GM19372 (cell line): ENCODE results near the gene CCL24.
"Not testable (repeated sequence)": the region's sequence is repeated elsewhere in the genome, so short reads cannot be mapped to it uniquely, and the experiment has no call there.

Experiments used
- ATAC-seq: cut with Tn5 transposase; IDR thresholded peaks from one replicate; pipeline ENCODE4 v1.9.1; 2021; ENCODE audit warnings: mild to moderate bottlenecking, low read depth, moderate library complexity; ENCODE audit not compliant: unreplicated experiment

CCL24 gene

GRCh38 chr7:75813781-75814236 lies at the start of gene CCL24:
TSS of gene CCL24 (minus strand) at chr7:75813806. CDS start at chr7:75813715, 91 bp downstream.
- ATAC-seq = no peak

GRCh38 chr7:75861636-75862035 lies 48.0 kb upstream of the CCL24 start:
- ATAC-seq = no peak

GRCh38 chr7:75858410-75858809 lies 44.8 kb upstream of the CCL24 start:
- no peak for ATAC-seq

DNA sequence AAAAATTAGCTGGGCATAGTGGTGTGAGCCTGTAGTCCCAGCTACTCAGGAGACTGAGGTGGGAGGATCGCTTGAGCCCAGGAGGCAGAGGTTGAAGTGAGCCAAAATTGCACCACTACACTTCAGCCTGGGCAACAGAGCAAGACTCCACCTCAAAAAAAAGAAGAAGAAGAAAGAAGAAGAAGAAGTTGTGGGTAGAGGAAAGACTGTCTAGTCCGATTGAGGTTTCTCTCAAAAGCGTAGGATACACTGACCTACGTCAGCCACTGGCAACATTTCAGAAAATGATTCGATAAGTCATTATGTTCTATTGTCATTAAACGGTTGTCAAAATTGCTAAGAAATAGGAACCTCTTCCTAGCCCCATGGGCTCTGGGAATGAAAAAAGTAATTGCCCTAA lies 42.9 kb upstream of the CCL24 start:
- ATAC-seq = no peak

DNA sequence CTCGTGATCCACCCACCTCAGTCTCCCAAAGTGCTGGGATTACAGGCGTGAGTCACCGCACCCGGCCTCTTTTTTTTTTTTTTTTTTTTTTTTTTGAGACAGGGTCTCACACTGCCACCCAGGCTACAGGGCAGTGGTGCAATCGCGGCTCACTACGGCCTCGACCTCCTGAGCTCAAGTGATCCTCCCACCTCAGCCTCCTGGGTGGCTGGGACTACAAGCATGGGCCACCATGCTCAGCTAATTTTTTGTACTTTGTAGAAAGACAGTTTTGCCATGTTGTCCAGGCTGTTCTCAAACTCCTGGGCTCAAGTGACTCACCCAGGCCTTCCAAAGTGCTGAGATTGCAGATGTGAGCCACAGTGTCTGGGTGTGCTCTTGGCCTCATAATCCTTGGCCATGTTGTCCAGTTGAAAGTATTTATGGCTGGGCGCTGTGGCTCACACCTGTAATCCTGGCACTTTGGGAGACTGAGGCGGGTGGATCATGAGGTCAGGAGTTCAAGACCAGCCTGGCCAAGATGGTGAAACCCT lies 41.3 kb upstream of the CCL24 start:
- ATAC-seq = not testable (repeated sequence)

DNA sequence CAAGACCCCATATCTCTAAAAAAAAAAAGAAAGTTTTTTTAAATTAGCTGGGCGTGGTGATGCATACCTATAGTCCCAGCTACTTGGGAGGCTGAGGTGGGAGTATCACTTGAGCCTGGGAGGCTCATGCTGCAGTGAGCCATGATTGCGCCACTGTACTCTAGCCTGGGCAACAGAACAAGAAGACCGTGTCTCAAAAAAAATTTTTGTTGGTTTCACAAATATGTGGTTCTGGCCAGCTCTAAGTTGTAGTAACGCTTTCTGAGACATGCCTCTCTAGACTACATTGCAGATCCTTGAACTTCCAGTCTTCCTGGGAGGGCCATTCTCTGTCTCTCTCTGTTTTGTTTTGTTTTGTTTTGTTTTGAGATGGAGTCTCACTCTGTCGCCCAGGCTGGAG lies 40.6 kb upstream of the CCL24 start:
- no peak for ATAC-seq

GRCh38 chr7:75850235-75850634 lies 36.6 kb upstream of the CCL24 start:
- no peak for ATAC-seq

DNA sequence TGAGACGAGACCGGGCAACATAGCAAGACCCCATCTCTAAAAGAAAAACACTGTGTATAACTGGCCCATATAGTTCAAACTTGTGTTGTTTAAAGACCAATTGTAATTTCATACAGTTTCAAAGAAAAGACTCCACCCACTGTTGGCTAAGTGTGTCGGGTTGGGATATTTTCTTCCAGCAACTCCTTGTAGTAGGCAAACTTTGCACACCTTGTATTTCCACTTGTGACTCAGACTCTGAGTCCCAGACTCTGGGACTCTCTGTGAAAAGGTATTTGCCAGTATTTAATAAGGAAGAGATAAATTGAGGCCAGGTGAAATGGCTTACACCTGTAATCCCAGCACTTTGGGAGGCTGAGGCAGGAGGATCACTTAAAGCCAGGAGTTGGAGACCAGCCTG lies 36.0 kb upstream of the CCL24 start:
- no peak for ATAC-seq

DNA sequence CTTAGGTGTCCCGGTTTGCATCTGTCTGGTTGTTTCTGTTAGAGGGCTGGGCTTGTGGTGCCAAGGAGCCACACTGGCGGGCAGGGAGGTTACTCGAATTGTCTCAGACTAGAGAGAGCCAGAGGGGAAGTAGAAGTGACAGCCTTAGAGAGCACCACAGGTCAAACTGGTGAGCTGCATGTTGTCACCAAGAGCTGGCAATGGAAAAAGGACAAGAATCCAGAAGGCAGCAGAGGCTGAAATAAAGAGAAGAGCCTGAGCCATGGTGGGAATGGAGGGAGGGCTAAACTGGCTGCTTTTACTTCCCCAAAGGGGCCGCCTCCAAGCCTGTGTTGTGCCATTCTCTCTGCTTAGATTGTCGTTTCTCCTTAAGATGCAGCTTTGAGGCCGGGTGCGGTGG lies 34.1 kb upstream of the CCL24 start:
- no peak for ATAC-seq

DNA sequence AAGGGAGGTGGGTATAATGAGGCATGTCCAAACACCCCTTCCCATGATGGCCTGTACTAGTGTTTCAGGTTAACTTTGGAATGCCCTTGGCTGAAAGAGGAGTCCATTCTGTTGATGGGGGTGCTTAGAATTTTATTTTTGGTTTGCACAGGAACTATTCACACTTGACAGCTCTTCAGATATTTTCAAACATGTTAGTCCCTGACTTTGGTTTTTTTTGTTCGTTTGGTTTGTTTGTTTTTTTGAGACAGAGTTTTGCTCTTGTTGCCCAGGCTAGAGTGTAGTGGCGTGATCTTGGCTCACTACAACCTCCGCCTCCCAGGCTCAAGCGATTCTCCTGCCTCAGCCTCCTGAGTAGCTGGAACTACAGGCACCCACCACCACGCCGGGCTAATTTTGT lies 31.5 kb upstream of the CCL24 start:
- ATAC-seq = not testable (repeated sequence)

DNA sequence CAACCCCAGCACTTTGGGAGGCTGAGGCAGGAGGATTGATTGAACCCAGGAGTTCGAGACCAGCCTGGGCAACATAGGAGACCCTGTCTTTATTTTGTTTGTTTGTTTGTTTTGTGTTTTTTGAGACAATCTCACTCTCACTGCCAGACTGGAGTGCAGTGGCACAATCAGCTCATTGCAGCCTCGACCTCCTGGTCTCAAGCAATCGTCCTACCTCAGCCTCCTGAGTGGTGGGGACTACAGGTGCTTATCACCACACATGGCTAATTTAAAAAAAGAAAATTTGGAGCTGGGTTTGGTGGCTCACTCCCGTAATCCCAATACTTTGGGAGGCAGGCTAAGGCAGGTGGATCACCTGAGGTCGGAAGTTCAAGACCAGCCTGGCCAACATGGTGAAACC lies 30.6 kb upstream of the CCL24 start:
- no peak for ATAC-seq

- ATAC-seq = no peak
Observed at GRCh38 chr7:75843613-75844116, 30.1 kb upstream of the CCL24 start.

- ATAC-seq = peak; percentile 84
Observed at GRCh38 chr7:75842836-75843446, 29.3 kb upstream of the CCL24 start.

DNA sequence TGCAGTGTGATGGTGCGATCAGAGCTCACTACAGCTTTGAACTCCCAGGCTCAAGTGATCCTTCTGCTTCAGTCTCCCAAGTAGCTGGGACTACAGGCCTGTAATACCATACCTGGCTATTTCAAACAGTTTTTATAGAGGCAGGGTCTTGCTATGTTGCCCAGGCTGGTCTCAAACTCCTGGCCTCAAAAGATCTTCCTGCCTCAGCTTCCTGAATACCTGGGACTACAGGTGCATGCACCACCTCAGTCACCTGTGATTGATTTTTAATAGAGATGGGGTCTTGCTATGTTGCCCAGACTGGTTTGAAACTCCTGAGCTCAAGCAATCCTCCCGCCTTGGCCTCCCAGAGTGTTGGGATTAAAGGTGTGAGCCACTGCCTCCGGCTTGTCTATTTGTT lies 26.4 kb upstream of the CCL24 start:
- no peak for ATAC-seq

GRCh38 chr7:75838281-75838930 lies 24.8 kb upstream of the CCL24 start:
- not testable (repeated sequence) for ATAC-seq

DNA sequence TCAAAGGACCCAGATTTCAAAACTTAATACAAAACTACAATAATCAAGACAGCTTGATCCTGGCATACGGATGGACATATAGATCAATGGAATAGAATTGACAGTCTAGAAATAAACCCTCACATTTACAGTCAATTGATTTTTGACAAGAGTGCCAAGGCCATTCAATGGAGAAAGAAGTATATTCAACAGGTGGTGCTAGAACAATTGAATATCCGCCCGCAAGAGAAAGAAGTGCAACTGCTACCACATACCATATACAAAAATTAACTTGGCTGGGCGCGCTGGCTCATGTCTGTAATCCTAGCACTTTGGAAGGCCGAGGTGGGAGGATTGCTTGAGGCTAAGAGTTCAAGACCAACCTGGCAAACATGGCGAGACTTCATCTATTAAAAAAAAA lies 23.2 kb upstream of the CCL24 start:
- no peak for ATAC-seq

GRCh38 chr7:75835688-75836285 lies 22.2 kb upstream of the CCL24 start:
- ATAC-seq = no peak

- ATAC-seq = not testable (repeated sequence)
Observed at GRCh38 chr7:75833662-75834061, 20.1 kb upstream of the CCL24 start.

DNA sequence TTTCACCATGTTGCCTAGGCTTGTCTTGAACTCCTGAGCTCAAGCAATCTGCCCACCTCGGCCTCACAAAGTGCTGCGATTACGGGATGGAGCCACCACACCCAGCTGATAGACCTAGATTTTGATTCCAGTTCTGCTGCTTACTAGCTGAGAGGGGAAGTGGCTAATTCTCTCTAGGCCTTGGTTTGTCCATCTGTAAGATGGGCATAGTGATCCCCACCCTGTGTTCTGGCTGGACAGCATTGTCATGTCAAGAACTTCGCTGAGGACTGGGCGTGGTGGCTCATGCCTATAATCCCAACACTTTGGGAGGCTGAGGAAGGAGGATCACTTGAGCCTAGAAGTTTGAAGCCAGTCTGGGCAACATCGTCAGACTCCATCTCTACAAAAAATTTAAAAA lies 17.4 kb upstream of the CCL24 start:
- ATAC-seq = no peak

GRCh38 chr7:75829656-75830055 lies 16.1 kb upstream of the CCL24 start:
- ATAC-seq = not testable (repeated sequence)

GRCh38 chr7:75823198-75823910 lies 9.7 kb upstream of the CCL24 start:
- no peak for ATAC-seq
